Esophagus squamous epithelium (tissue), 5 donors: ENCODE results near the gene CUBN. TPM values are rescaled to one million over a fixed set of nuclear protein-coding genes. Genes with fewer than 3 reads are reported as not detected.

Experiments
- DNase-seq: peaks from one replicate; lab custom pipeline; 2025; lab: John Stamatoyannopoulos, UW
- H3K27ac ChIP-seq, 4 donors: fragments of 200-600 bp; sonication (generic); one replicate each; pipeline ENCODE4 v1.5.1; 2016 to 2019; ENCODE audit warnings: mild to moderate bottlenecking in 1 of 4
- H3K27me3 ChIP-seq, 4 donors: fragments of 200-600 bp; sonication (generic); 1 replicate in 3 of 4; 2 replicates in 1 of 4; pipeline versions ENCODE4 v1.5.1 to v1.6.0; 2017 to 2021; ENCODE audit warnings: antibody characterized with exemption in 1 of 4
- H3K36me3 ChIP-seq, 3 donors: fragments of 200-600 bp; sonication (generic); one replicate each; pipeline ENCODE4 v1.5.1; 2016 to 2019
- H3K4me1 ChIP-seq, 3 donors: fragments of 200-600 bp; sonication (generic); one replicate each; pipeline ENCODE4 v1.5.1; 2017 to 2019
- H3K4me3 ChIP-seq, 4 donors: fragments of 200-600 bp; sonication (generic); 1 replicate in 3 of 4; 2 replicates in 1 of 4; pipeline ENCODE4 v1.5.1; 2016 to 2019; ENCODE audit warnings: mild to moderate bottlenecking in 2 of 4, moderate library complexity in 1 of 4
- H3K9me3 ChIP-seq, 3 donors: fragments of 200-600 bp; sonication (generic); one replicate each; pipeline ENCODE4 v1.5.1; 2016 to 2019
- CTCF ChIP-seq, 6 experiments: fragments of 450-650 bp in 4 of 6; fragments of 200-600 bp in 2 of 6; sonication (generic) in 2 of 6; IDR thresholded peaks; one replicate each; pipeline ENCODE4 v1.5.1; 2016 to 2019; ENCODE audit warnings: antibody characterized with exemption in 6 of 6, mild to moderate bottlenecking in 4 of 6, moderate library complexity in 4 of 6
- POLR2A ChIP-seq, 4 donors: fragments of 450-650 bp; IDR thresholded peaks; one replicate each; pipeline ENCODE4 v1.6.1; 2017; ENCODE audit warnings: antibody characterized with exemption in 4 of 4, mild to moderate bottlenecking in 4 of 4, moderate library complexity in 3 of 4
- whole genome bisulfite sequencing, 2 donors: methylation state at CpG; one replicate each; pipeline ENCODE4 v1.1.5; 2018; 5-methylcytosine and 5-hydroxymethylcytosine counted together
- intact Hi-C: fragments of 100-400 bp; cut with DNase I; formaldehyde crosslinking; loops from one replicate; pipeline ENCODE4 v1.15.0; 2022
- total RNA-seq, 4 donors: library from RNA; depleted of rRNA; stranded (reverse); fragments of >200 nt; gene quantifications; one replicate each; pipeline ENCODE4 v1.1.0, GENCODE V29; 2016
- donor health status: DM: yes; HTN: yes; CAD: no.

The CUBN gene
- total RNA-seq, 4 donors from 2014 or later = 0.15 to 0.83 (median 0.51) TPM

- Histone ChIP-seq H3K9me3 (no peaks in the 10 kb centered on the region), H3K27ac (no peak overlapping the region), H3K36me3 (no peaks in the 10 kb centered on the region), H3K4me1 (no peaks in the 10 kb centered on the region), H3K4me3 (no peak overlapping the region), H3K27me3 (no peaks in the 10 kb centered on the region)
- no peak for TF ChIP-seq CTCF (IDR thresholded peaks at IDR 0.05)
- TF ChIP-seq POLR2A (IDR thresholded peaks at IDR 0.05) = no peak
- DNase-seq = no peak
- intact Hi-C loops = no loop called here
- 40 to 55% methylated on average over 2 of the region's 2 CpGs for WGBS, 2 donors
Observed at GRCh38 chr10:16923309-16923708, 206.3 kb downstream of the CUBN start.

- H3K36me3 ChIP-seq = no peaks in the 10 kb centered on the region
- H3K27ac ChIP-seq = no peak overlapping the region
- DNase-seq = no peak
- intact Hi-C loops = no loop called here
- TF ChIP-seq CTCF (IDR thresholded peaks at IDR 0.05) = no peak
- no peak for TF ChIP-seq POLR2A (IDR thresholded peaks at IDR 0.05)
- no peak overlapping the region for H3K4me3 ChIP-seq
- H3K4me1 ChIP-seq = no peaks in the 10 kb centered on the region
- no peaks in the 10 kb centered on the region for H3K9me3 ChIP-seq
- 63 to 71% methylated on average over 9 of the region's 9 CpGs for WGBS, 2 donors
- no peaks in the 10 kb centered on the region for H3K27me3 ChIP-seq
Observed at GRCh38 chr10:16919121-16919982, 210.3 kb downstream of the CUBN start.

- 77 to 96% methylated on average over 6 of the region's 6 CpGs for WGBS, 2 donors
- intact Hi-C loops = no loop called here
Observed at GRCh38 chr10:16916496-16916895, 213.1 kb downstream of the CUBN start.

GRCh38 chr10:16915300-16915699, 214.3 kb downstream of the CUBN start:
- WGBS, 2 donors = 69 to 76% methylated on average over 2 of the region's 2 CpGs

More at GRCh38 chr10:16916496-16916895, 213.1 kb downstream of the CUBN start:
- TF ChIP-seq CTCF (IDR thresholded peaks at IDR 0.05) (no peak), POLR2A (IDR thresholded peaks at IDR 0.05) (no peak)
- Histone ChIP-seq H3K36me3 (no peaks in the 10 kb centered on the region), H3K9me3 (no peaks in the 10 kb centered on the region), H3K4me3 (no peak overlapping the region), H3K27ac (no peak overlapping the region), H3K4me1 (no peaks in the 10 kb centered on the region), H3K27me3 (no peaks in the 10 kb centered on the region)
- no peak for DNase-seq

More at GRCh38 chr10:16915300-16915699, 214.3 kb downstream of the CUBN start:
- H3K36me3 ChIP-seq = no peaks in the 10 kb centered on the region
- intact Hi-C loops = no loop called here
- no peak for DNase-seq
- H3K27ac ChIP-seq = no peak overlapping the region
- no peaks in the 10 kb centered on the region for H3K4me1 ChIP-seq
- H3K4me3 ChIP-seq = no peak overlapping the region
- no peaks in the 10 kb centered on the region for H3K9me3 ChIP-seq
- TF ChIP-seq POLR2A (IDR thresholded peaks at IDR 0.05) = no peak
- no peak for TF ChIP-seq CTCF (IDR thresholded peaks at IDR 0.05)
- H3K27me3 ChIP-seq = no peaks in the 10 kb centered on the region
